MCF 10A (cell line): ENCODE data around the gene LTB4R2. TPM values are rescaled to one million over a fixed set of nuclear protein-coding genes. Genes with fewer than 3 reads are reported as not detected.

ENCODE experiments used
- BruUV-seq: library from RNA; stranded (reverse); fragments of 400-500 nt; replicated peaks from 2 replicates; lab custom pipeline; 2021; lab: Mats Ljungman, UMichigan
- CTCF ChIA-PET: fragments of 300-600 bp; sonication (Branson Sonifier 250); formaldehyde crosslinking; extraction: SDS; loops from one replicate; lab custom pipeline; 2021; ENCODE audit warnings: antibody characterized with exemption, inconsistent platforms; lab: Yijun Ruan, JAX
- POLR2A ChIA-PET: fragments of 300-600, 350-650 bp; sonication (Branson Sonifier 250); formaldehyde crosslinking; extraction: SDS; loops from one replicate; lab custom pipeline; 2020; ENCODE audit warnings: antibody characterized with exemption, inconsistent platforms; lab: Yijun Ruan, JAX
- DNase-seq: peaks from one replicate; pipeline ENCODE4 v3.0.0-alpha.2; 2018; ENCODE audit not compliant: unreplicated experiment
- H3K27ac Mint-ChIP-seq: one replicate; pipeline ENCODE4 v1.8.0; 2022; ENCODE audit warnings: mild to moderate bottlenecking, low read depth, mixed read lengths; ENCODE audit not compliant: unreplicated experiment
- H3K27me3 Mint-ChIP-seq: one replicate; pipeline ENCODE4 v1.8.0; 2022; ENCODE audit warnings: mixed read lengths; ENCODE audit not compliant: insufficient read depth, unreplicated experiment
- H3K36me3 Mint-ChIP-seq: one replicate; pipeline ENCODE4 v1.8.0; 2022; ENCODE audit warnings: mild to moderate bottlenecking, moderate library complexity, mixed read lengths; ENCODE audit not compliant: insufficient read depth, unreplicated experiment
- H3K4me1 Mint-ChIP-seq: one replicate; pipeline ENCODE4 v1.8.0; 2022; ENCODE audit warnings: mixed read lengths; ENCODE audit not compliant: insufficient read depth, unreplicated experiment
- H3K4me3 Mint-ChIP-seq: one replicate; pipeline ENCODE4 v1.8.0; 2022; ENCODE audit warnings: mild to moderate bottlenecking, moderate library complexity, mixed read lengths; ENCODE audit not compliant: unreplicated experiment
- H3K9me3 Mint-ChIP-seq: one replicate; pipeline ENCODE4 v1.8.0; 2022; ENCODE audit warnings: mixed read lengths; ENCODE audit not compliant: unreplicated experiment
- intact Hi-C: fragments of 100-400 bp; cut with micrococcal nuclease; formaldehyde crosslinking; loops from 2 replicates; pipeline ENCODE4 v1.14.1; 2022
- total RNA-seq: library from RNA; stranded (reverse); gene quantifications from 2 replicates; pipeline ENCODE4 v1.2.3, GENCODE V29; 2022
- TF ChIP-seq, protein P1 (sequence below): fragments of 200-600 bp; IDR thresholded peaks from one replicate; pipeline ENCODE4 v1.8.0; 2022; ENCODE audit warnings: antibody characterized with exemption, mild to moderate bottlenecking; ENCODE audit not compliant: unreplicated experiment

LTB4R2 gene
- total RNA-seq, 1 experiment from 2014 or later, result 21.7 TPM

DNA sequence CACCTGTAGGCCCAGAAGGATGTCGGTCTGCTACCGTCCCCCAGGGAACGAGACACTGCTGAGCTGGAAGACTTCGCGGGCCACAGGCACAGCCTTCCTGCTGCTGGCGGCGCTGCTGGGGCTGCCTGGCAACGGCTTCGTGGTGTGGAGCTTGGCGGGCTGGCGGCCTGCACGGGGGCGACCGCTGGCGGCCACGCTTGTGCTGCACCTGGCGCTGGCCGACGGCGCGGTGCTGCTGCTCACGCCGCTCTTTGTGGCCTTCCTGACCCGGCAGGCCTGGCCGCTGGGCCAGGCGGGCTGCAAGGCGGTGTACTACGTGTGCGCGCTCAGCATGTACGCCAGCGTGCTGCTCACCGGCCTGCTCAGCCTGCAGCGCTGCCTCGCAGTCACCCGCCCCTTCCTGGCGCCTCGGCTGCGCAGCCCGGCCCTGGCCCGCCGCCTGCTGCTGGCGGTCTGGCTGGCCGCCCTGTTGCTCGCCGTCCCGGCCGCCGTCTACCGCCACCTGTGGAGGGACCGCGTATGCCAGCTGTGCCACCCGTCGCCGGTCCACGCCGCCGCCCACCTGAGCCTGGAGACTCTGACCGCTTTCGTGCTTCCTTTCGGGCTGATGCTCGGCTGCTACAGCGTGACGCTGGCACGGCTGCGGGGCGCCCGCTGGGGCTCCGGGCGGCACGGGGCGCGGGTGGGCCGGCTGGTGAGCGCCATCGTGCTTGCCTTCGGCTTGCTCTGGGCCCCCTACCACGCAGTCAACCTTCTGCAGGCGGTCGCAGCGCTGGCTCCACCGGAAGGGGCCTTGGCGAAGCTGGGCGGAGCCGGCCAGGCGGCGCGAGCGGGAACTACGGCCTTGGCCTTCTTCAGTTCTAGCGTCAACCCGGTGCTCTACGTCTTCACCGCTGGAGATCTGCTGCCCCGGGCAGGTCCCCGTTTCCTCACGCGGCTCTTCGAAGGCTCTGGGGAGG is 985 bp downstream of the LTB4R2 start, which contains the start of gene LTB4R:
Gene LTB4R (plus strand): TSS at position 857 of the 959 bp plus-strand sequence. CDS start 4,150 bp downstream, outside the sequence.
- peak; percentile 72 for DNase-seq
- H3K27ac Mint-ChIP-seq, result no peak within 1 kb of the TSS
- intact Hi-C loops, result no loop called here
- TF ChIP-seq, protein P1, sequence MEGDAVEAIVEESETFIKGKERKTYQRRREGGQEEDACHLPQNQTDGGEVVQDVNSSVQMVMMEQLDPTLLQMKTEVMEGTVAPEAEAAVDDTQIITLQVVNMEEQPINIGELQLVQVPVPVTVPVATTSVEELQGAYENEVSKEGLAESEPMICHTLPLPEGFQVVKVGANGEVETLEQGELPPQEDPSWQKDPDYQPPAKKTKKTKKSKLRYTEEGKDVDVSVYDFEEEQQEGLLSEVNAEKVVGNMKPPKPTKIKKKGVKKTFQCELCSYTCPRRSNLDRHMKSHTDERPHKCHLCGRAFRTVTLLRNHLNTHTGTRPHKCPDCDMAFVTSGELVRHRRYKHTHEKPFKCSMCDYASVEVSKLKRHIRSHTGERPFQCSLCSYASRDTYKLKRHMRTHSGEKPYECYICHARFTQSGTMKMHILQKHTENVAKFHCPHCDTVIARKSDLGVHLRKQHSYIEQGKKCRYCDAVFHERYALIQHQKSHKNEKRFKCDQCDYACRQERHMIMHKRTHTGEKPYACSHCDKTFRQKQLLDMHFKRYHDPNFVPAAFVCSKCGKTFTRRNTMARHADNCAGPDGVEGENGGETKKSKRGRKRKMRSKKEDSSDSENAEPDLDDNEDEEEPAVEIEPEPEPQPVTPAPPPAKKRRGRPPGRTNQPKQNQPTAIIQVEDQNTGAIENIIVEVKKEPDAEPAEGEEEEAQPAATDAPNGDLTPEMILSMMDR, result peak; percentile 19
- no TSS peak for BruUV-seq
- peak within 1 kb of the TSS; percentile 69 for H3K4me3 Mint-ChIP-seq
- H3K36me3 Mint-ChIP-seq, result peaks cover 17% of the 10 kb centered on the region
- peaks cover 35% of the 10 kb centered on the region for H3K4me1 Mint-ChIP-seq
- POLR2A ChIA-PET, result interaction anchor here (0.6 to 7.2 kb wide), 17 partner anchors 11 to 219 kb away, joined by 3 to 101 read pairs (median 5); partner anchors contain the start of genes CBLN3, DHRS1, IRF9 and KHNYN
- H3K9me3 Mint-ChIP-seq, result no peaks in the 10 kb centered on the region
- H3K27me3 Mint-ChIP-seq, result no peaks in the 10 kb centered on the region
- CTCF ChIA-PET, result interaction anchor here (0.6 to 10.0 kb wide), 22 partner anchors 8 to 196 kb away, joined by 3 to 145 read pairs (median 7); partner anchors contain the start of genes CBLN3, DHRS1, IPO4 and KHNYN

- no peak overlapping the region for H3K27ac Mint-ChIP-seq
- H3K27me3 Mint-ChIP-seq, result no peaks in the 10 kb centered on the region
- no TSS peak for BruUV-seq
- H3K4me3 Mint-ChIP-seq, result peak overlapping the region; percentile 69
- peaks cover 19% of the 10 kb centered on the region for H3K36me3 Mint-ChIP-seq
- DNase-seq, result peak; percentile 78
- H3K9me3 Mint-ChIP-seq, result no peaks in the 10 kb centered on the region
- POLR2A ChIA-PET, result interaction anchor here (0.6 to 7.2 kb wide), 9 partner anchors 12 to 125 kb away, joined by 3 to 101 read pairs (median 3); partner anchors contain the start of genes CBLN3, DHRS1, KHNYN and NOP9
- CTCF ChIA-PET, result interaction anchor here (0.6 to 10.0 kb wide), 9 partner anchors 11 to 122 kb away, joined by 3 to 145 read pairs (median 12); partner anchors contain the start of genes CBLN3, DHRS1, KHNYN and NOP9
- H3K4me1 Mint-ChIP-seq, result peaks cover 37% of the 10 kb centered on the region
- intact Hi-C loops, result no loop called here
- TF ChIP-seq, protein P1, result no peak
Measured at GRCh38 chr14:24311837-24312615, 2.1 kb downstream of the LTB4R2 start.

GRCh38 chr14:24312736-24313507 is 3.0 kb downstream of the LTB4R2 start:
- H3K4me1 Mint-ChIP-seq, result peaks cover 43% of the 10 kb centered on the region
- CTCF ChIA-PET, result interaction anchor here (0.9 to 10.0 kb wide), 5 partner anchors 15 to 121 kb away, joined by 4 to 145 read pairs (median 92); partner anchors contain the start of genes CBLN3, DHRS1, KHNYN and NOP9
- peaks cover 19% of the 10 kb centered on the region for H3K36me3 Mint-ChIP-seq
- POLR2A ChIA-PET, result interaction anchor here (0.5 to 7.2 kb wide), 10 partner anchors 12 to 202 kb away, joined by 3 to 101 read pairs (median 3); partner anchors contain the start of genes CBLN3, DHRS1, KHNYN and NOP9
- intact Hi-C loops, result no loop called here
- no peak overlapping the region for H3K4me3 Mint-ChIP-seq
- no TSS peak for BruUV-seq
- no peak for DNase-seq
- no peaks in the 10 kb centered on the region for H3K9me3 Mint-ChIP-seq
- no peaks in the 10 kb centered on the region for H3K27me3 Mint-ChIP-seq
- no peak overlapping the region for H3K27ac Mint-ChIP-seq
- TF ChIP-seq, protein P1, result no peak
